ENCODE measurements around the gene SMYD3.

DNA sequence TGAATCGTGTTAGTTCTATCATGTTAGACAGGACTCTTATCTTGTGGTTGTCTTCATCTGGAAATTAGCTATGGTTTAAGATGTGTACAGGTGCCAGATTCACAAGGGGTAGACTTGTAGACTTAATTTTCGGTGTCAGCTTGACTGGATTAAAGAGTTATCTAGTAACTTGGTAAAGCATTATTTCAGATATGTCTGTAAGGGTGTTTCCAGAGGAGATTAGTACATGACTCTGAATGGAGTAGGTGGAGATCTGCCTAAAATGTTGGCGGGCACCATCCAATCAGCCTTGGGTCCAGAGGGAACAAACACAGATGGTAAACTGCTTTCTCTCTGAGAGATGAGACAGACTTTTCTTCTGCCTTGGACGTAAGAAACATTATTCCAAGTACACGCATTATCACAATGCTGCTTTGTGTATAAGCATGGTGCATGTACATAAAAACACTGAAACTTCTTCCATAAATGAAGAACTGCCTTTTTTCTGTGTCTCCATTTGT is 434.6 kb downstream of the SMYD3 start:
- TF ChIP-seq, protein P1, sequence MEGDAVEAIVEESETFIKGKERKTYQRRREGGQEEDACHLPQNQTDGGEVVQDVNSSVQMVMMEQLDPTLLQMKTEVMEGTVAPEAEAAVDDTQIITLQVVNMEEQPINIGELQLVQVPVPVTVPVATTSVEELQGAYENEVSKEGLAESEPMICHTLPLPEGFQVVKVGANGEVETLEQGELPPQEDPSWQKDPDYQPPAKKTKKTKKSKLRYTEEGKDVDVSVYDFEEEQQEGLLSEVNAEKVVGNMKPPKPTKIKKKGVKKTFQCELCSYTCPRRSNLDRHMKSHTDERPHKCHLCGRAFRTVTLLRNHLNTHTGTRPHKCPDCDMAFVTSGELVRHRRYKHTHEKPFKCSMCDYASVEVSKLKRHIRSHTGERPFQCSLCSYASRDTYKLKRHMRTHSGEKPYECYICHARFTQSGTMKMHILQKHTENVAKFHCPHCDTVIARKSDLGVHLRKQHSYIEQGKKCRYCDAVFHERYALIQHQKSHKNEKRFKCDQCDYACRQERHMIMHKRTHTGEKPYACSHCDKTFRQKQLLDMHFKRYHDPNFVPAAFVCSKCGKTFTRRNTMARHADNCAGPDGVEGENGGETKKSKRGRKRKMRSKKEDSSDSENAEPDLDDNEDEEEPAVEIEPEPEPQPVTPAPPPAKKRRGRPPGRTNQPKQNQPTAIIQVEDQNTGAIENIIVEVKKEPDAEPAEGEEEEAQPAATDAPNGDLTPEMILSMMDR (IDR thresholded peaks at IDR 0.05): no peak
- no peak for TF ChIP-seq POLR2A (IDR thresholded peaks at IDR 0.05)
